Cardiac muscle cell (in vitro differentiated cells and primary cell): Measurements from ENCODE around the gene STPG1. TPM values are rescaled to one million over a fixed set of nuclear protein-coding genes. Genes with fewer than 3 reads are reported as not detected.

Experiments
- DNase-seq, 2 donors: peaks; one replicate each; pipeline versions ENCODE4 v3.0.0 to v3.0.0-alpha.2; 2010 to 2017; ENCODE audit warnings: low read depth in 1 of 2, low spot score in 1 of 2
- H3K27ac ChIP-seq: fragments of 200-600 bp; sonication (generic); 2 replicates; pipeline ENCODE4 v1.5.1; 2016
- H3K27me3 ChIP-seq: fragments of 200-600 bp; sonication (generic); 2 replicates; pipeline ENCODE4 v1.6.0; 2016; ENCODE audit warnings: control low read depth
- H3K36me3 ChIP-seq: fragments of 200-600 bp; sonication (generic); 2 replicates; pipeline ENCODE4 v1.5.1; 2016; ENCODE audit warnings: control low read depth
- H3K4me1 ChIP-seq: fragments of 200-600 bp; sonication (generic); 2 replicates; pipeline ENCODE4 v1.8.1; 2017; ENCODE audit warnings: low read depth, mild to moderate bottlenecking, mixed run types
- H3K4me3 ChIP-seq: fragments of 200-600 bp; sonication (generic); 2 replicates; pipeline ENCODE4 v1.5.1; 2016; ENCODE audit warnings: mild to moderate bottlenecking
- H3K9me3 ChIP-seq: fragments of 200-600 bp; sonication (generic); 2 replicates; pipeline ENCODE4 v1.5.1; 2017; ENCODE audit warnings: low read depth, mild to moderate bottlenecking, control low read depth
- polyA plus RNA-seq: library from polyadenylated mRNA; unstranded; fragments of >200 nt; fragmentation: Nextera tagmentation; extraction: Ambion mirVana; gene quantifications from 2 replicates; pipeline ENCODE4 v1.2.1, GENCODE V29; 2016
- total RNA-seq: library from RNA; depleted of rRNA; stranded (reverse); fragments of >200 nt; gene quantifications from 2 replicates; pipeline ENCODE4 v1.2.3, GENCODE V29; 2016
- TF ChIP-seq, protein P1 (sequence below): IDR thresholded peaks from 2 replicates; pipeline ENCODE4 v1.5.1; 2012; ENCODE audit warnings: low read depth, mild to moderate bottlenecking, low read length

The STPG1 gene
- total and polyA plus RNA-seq, 2 experiments from 2014 or later = 9.9 to 10.7 TPM

- H3K27me3 ChIP-seq = no peaks in the 10 kb centered on the region
- TF ChIP-seq, protein P1, sequence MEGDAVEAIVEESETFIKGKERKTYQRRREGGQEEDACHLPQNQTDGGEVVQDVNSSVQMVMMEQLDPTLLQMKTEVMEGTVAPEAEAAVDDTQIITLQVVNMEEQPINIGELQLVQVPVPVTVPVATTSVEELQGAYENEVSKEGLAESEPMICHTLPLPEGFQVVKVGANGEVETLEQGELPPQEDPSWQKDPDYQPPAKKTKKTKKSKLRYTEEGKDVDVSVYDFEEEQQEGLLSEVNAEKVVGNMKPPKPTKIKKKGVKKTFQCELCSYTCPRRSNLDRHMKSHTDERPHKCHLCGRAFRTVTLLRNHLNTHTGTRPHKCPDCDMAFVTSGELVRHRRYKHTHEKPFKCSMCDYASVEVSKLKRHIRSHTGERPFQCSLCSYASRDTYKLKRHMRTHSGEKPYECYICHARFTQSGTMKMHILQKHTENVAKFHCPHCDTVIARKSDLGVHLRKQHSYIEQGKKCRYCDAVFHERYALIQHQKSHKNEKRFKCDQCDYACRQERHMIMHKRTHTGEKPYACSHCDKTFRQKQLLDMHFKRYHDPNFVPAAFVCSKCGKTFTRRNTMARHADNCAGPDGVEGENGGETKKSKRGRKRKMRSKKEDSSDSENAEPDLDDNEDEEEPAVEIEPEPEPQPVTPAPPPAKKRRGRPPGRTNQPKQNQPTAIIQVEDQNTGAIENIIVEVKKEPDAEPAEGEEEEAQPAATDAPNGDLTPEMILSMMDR = no peak
- H3K9me3 ChIP-seq = no peaks in the 10 kb centered on the region
- DNase-seq = no peak
- no peaks in the 10 kb centered on the region for H3K4me1 ChIP-seq
- no peak overlapping the region for H3K27ac ChIP-seq
- no peaks in the 10 kb centered on the region for H3K36me3 ChIP-seq
- no peak overlapping the region for H3K4me3 ChIP-seq
Observed at GRCh38 chr1:24339996-24340395, 73.6 kb downstream of the STPG1 start.

DNA sequence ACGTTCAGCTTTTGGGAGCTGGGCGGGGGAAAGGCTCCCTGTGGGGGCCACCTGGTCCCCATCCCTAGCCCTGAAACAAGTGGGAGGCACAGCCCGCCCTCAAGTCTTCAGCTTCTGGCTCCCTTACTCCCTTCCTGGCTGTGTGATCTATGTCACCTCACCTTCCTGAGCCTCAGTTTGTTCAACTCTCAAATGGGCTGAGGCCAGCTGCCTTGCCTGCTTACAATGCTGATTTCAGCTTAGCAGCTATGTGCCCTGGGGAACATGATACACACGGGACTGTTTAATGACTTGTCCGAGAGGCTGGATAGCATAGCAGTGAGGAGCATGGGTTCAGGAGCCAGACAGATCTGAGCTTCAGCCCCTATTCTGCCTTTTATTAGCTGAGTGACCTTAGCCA lies 75.1 kb downstream of the STPG1 start:
- no peaks in the 10 kb centered on the region for H3K36me3 ChIP-seq
- TF ChIP-seq, protein P1 = no peak
- H3K4me3 ChIP-seq = no peak overlapping the region
- H3K27me3 ChIP-seq = no peaks in the 10 kb centered on the region
- no peaks in the 10 kb centered on the region for H3K9me3 ChIP-seq
- no peak for DNase-seq
- H3K4me1 ChIP-seq = no peaks in the 10 kb centered on the region
- no peak overlapping the region for H3K27ac ChIP-seq

GRCh38 chr1:24337455-24337854 lies 76.1 kb downstream of the STPG1 start:
- DNase-seq = no peak
- H3K27me3 ChIP-seq = no peaks in the 10 kb centered on the region
- no peaks in the 10 kb centered on the region for H3K4me1 ChIP-seq
- TF ChIP-seq, protein P1 = no peak
- H3K36me3 ChIP-seq = no peaks in the 10 kb centered on the region
- no peak overlapping the region for H3K27ac ChIP-seq
- no peak overlapping the region for H3K4me3 ChIP-seq
- H3K9me3 ChIP-seq = no peaks in the 10 kb centered on the region

GRCh38 chr1:24336075-24336474 lies 77.5 kb downstream of the STPG1 start:
- Histone ChIP-seq H3K27ac (no peak overlapping the region), H3K27me3 (no peaks in the 10 kb centered on the region), H3K9me3 (no peaks in the 10 kb centered on the region), H3K36me3 (no peaks in the 10 kb centered on the region), H3K4me1 (no peaks in the 10 kb centered on the region), H3K4me3 (no peak overlapping the region)
- DNase-seq = no peak
- TF ChIP-seq, protein P1 = no peak

GRCh38 chr1:24331961-24332673 lies 81.5 kb downstream of the STPG1 start:
- no peaks in the 10 kb centered on the region for H3K9me3 ChIP-seq
- DNase-seq = no peak
- no peak overlapping the region for H3K27ac ChIP-seq
- H3K4me1 ChIP-seq = no peaks in the 10 kb centered on the region
- H3K4me3 ChIP-seq = no peak overlapping the region
- no peaks in the 10 kb centered on the region for H3K27me3 ChIP-seq
- TF ChIP-seq, protein P1 = no peak
- no peaks in the 10 kb centered on the region for H3K36me3 ChIP-seq
